Caco-2 (cell line): ENCODE measurements around the gene UNCX. TPM values are rescaled to one million over a fixed set of nuclear protein-coding genes. Genes with fewer than 3 reads are reported as not detected.

ENCODE experiments used
- BruUV-seq: library from RNA; stranded (reverse); fragments of 400-500 nt; replicated peaks from 2 replicates; lab custom pipeline; 2021; lab: Mats Ljungman, UMichigan
- CTCF ChIA-PET: fragments of 300-600 bp; sonication (Branson Sonifier 250); formaldehyde crosslinking; loops from one replicate; lab custom pipeline; 2022; ENCODE audit warnings: antibody characterized with exemption; lab: Charles Lee
- POLR2A ChIA-PET: fragments of 300-600 bp; sonication (Branson Sonifier 250); formaldehyde crosslinking; loops from one replicate; lab custom pipeline; 2022; ENCODE audit warnings: antibody characterized with exemption; lab: Charles Lee
- DNase-seq, 2 experiments: peaks; one replicate each; pipeline versions ENCODE4 v3.0.0 to v3.0.0-alpha.2; 2020 to 2022
- H3K27me3 ChIP-seq: replicated peaks from 2 replicates; pipeline ENCODE4 v1.6.0; 2011; ENCODE audit warnings: low read length; ENCODE audit not compliant: control insufficient read depth, insufficient read depth
- H3K36me3 ChIP-seq: 2 replicates; pipeline ENCODE4 v1.5.1; 2011; ENCODE audit warnings: low read length; ENCODE audit not compliant: control insufficient read depth, insufficient read depth
- H3K4me1 ChIP-seq: fragments of 250-450 bp; sonication (Bioruptor Pico); 2 replicates; pipeline ENCODE4 v1.5.1; 2020; ENCODE audit warnings: mild to moderate bottlenecking
- H3K4me3 ChIP-seq: 2 replicates; pipeline ENCODE4 v1.5.1; 2011; ENCODE audit warnings: low read depth, mild to moderate bottlenecking, control low read depth, low read length
- H3K9me3 ChIP-seq: fragments of 250-450 bp; sonication (Bioruptor Pico); 2 replicates; pipeline ENCODE4 v1.5.1; 2020; ENCODE audit warnings: mild to moderate bottlenecking, moderate library complexity
- H3K27ac Mint-ChIP-seq: one replicate; pipeline ENCODE4 v1.8.0; 2022; ENCODE audit warnings: mixed read lengths; ENCODE audit not compliant: unreplicated experiment
- H3K27me3 Mint-ChIP-seq: one replicate; pipeline ENCODE4 v1.8.0; 2022; ENCODE audit warnings: mixed read lengths; ENCODE audit not compliant: insufficient read depth, unreplicated experiment
- H3K36me3 Mint-ChIP-seq: one replicate; pipeline ENCODE4 v1.8.0; 2022; ENCODE audit warnings: mild to moderate bottlenecking, mixed read lengths; ENCODE audit not compliant: insufficient read depth, unreplicated experiment
- H3K4me1 Mint-ChIP-seq: one replicate; pipeline ENCODE4 v1.8.0; 2022; ENCODE audit warnings: low read depth, mixed read lengths; ENCODE audit not compliant: unreplicated experiment
- H3K4me3 Mint-ChIP-seq: one replicate; pipeline ENCODE4 v1.8.0; 2022; ENCODE audit warnings: mild to moderate bottlenecking, moderate library complexity, mixed read lengths; ENCODE audit not compliant: unreplicated experiment
- H3K9me3 Mint-ChIP-seq: one replicate; pipeline ENCODE4 v1.8.0; 2022; ENCODE audit warnings: mixed read lengths; ENCODE audit not compliant: unreplicated experiment
- CTCF ChIP-seq, 2 experiments: fragments of 200-600 bp in 1 of 2; IDR thresholded peaks; 1 replicate in 1 of 2; 2 replicates in 1 of 2; pipeline versions ENCODE4 v1.5.1 to v1.8.0; 2011 to 2022; ENCODE audit warnings: antibody characterized with exemption in 1 of 2, control low read depth in 1 of 2, inconsistent platforms in 1 of 2, low read depth in 1 of 2, low read length in 1 of 2, mild to moderate bottlenecking in 1 of 2, moderate library complexity in 1 of 2; ENCODE audit not compliant: insufficient read depth in 1 of 2, severe bottlenecking in 1 of 2, unreplicated experiment in 1 of 2
- intact Hi-C: fragments of 100-400 bp; cut with micrococcal nuclease; formaldehyde crosslinking; loops from one replicate; pipeline ENCODE4 v1.10.0; 2022; ENCODE audit not compliant: unreplicated experiment
- total RNA-seq: library from RNA; stranded (reverse); gene quantifications from 2 replicates; pipeline ENCODE4 v1.2.3, GENCODE V29; 2022

UNCX gene
- total RNA-seq, 1 experiment from 2014 or later, result not detected

- H3K36me3 Mint-ChIP-seq, result no peaks in the 10 kb centered on the region
- CTCF ChIA-PET, result no interaction called here
- no peak for DNase-seq
- BruUV-seq, result no TSS peak
- H3K9me3 Mint-ChIP-seq, result no peaks in the 10 kb centered on the region
- peaks cover 6% of the 10 kb centered on the region for H3K27me3 Mint-ChIP-seq
- H3K4me3 Mint-ChIP-seq, result no peak overlapping the region
- Histone ChIP-seq H3K9me3 (no peaks in the 10 kb centered on the region), H3K4me1 (no peaks in the 10 kb centered on the region), H3K4me3 (no peak overlapping the region), H3K36me3 (no peaks in the 10 kb centered on the region), H3K27me3 (no peaks in the 10 kb centered on the region)
- POLR2A ChIA-PET, result no interaction called here
- no peak for TF ChIP-seq CTCF (IDR thresholded peaks at IDR 0.05; ENCODE audit: insufficient read depth in 1 of 2, low read depth in 1 of 2, low read length in 1 of 2, severe bottlenecking in 1 of 2, unreplicated experiment in 1 of 2)
- H3K27ac Mint-ChIP-seq, result no peak overlapping the region
- intact Hi-C loops, result no loop called here
- H3K4me1 Mint-ChIP-seq, result no peaks in the 10 kb centered on the region
Measured at GRCh38 chr7:1281068-1281467, 48.4 kb downstream of the UNCX start.

DNA sequence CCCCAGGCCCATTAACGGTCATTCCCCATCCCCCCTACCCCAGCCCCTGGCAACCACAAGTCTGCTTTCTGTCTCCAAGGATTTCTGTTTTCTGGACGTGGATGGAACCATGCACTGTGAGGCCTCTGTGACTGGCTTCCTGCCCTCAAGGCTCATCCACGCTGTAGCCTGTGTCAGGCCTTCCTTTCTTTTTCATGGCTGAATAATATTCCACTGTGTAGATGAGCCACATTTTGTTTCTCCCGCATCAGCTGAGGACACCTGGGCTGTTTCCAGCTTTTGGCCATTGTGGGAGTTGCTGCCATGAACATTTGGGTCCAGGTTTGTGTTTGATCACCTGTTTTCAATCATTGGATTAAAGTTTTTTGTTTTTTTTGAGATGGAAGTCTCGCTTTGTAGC is 50.0 kb downstream of the UNCX start:
- Mint-ChIP-seq H3K4me1 (no peaks in the 10 kb centered on the region), H3K9me3 (no peaks in the 10 kb centered on the region), H3K36me3 (no peaks in the 10 kb centered on the region), H3K27ac (no peak overlapping the region), H3K27me3 (peaks cover 6% of the 10 kb centered on the region), H3K4me3 (no peak overlapping the region)
- no peak for DNase-seq
- intact Hi-C loops, result no loop called here
- Histone ChIP-seq H3K27me3 (no peaks in the 10 kb centered on the region), H3K4me3 (no peak overlapping the region), H3K9me3 (no peaks in the 10 kb centered on the region), H3K36me3 (no peaks in the 10 kb centered on the region), H3K4me1 (no peaks in the 10 kb centered on the region)
- POLR2A ChIA-PET, result no interaction called here
- BruUV-seq, result no TSS peak
- no peak for TF ChIP-seq CTCF (IDR thresholded peaks at IDR 0.05; ENCODE audit: insufficient read depth in 1 of 2, low read depth in 1 of 2, low read length in 1 of 2, severe bottlenecking in 1 of 2, unreplicated experiment in 1 of 2)
- CTCF ChIA-PET, result no interaction called here

DNA sequence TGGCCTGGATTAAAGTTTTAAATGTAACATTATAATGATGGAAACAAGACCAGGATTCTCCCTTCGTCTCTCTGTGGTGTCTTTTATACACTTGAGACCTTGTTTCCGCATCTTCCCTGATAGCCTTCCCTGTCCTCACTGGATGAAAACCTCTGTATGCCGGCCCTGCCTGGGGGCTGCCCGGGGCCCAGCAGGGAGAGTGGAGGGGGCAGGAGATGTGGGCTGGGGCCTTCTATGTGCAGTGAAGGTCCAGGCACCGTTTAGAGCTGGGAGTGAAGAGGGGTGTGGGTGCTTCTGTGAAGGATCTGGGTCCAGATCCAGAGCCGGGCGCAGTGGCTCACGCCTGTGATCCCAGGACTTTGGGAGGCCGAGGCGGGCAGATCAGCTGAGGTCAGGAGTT is 50.7 kb downstream of the UNCX start:
- ChIA-PET POLR2A (no interaction called here), CTCF (no interaction called here)
- H3K9me3 ChIP-seq, result no peaks in the 10 kb centered on the region
- no peaks in the 10 kb centered on the region for H3K27me3 ChIP-seq
- DNase-seq, result no peak
- Mint-ChIP-seq H3K36me3 (no peaks in the 10 kb centered on the region), H3K27me3 (peaks cover 6% of the 10 kb centered on the region), H3K4me1 (no peaks in the 10 kb centered on the region), H3K4me3 (no peak overlapping the region), H3K9me3 (no peaks in the 10 kb centered on the region), H3K27ac (no peak overlapping the region)
- H3K4me3 ChIP-seq, result no peak overlapping the region
- intact Hi-C loops, result no loop called here
- no peak for TF ChIP-seq CTCF (IDR thresholded peaks at IDR 0.05; ENCODE audit: insufficient read depth in 1 of 2, low read depth in 1 of 2, low read length in 1 of 2, severe bottlenecking in 1 of 2, unreplicated experiment in 1 of 2)
- BruUV-seq, result no TSS peak
- H3K36me3 ChIP-seq, result no peaks in the 10 kb centered on the region
- no peaks in the 10 kb centered on the region for H3K4me1 ChIP-seq
